GM12873 (cell line): Measurements from ENCODE around the gene ARAP3.
A peak's percentile ranks its signal among the peaks of the same experiment; 100 is the strongest.

ENCODE experiments used
- CTCF ChIP-seq: IDR thresholded peaks from 2 replicates; pipeline ENCODE4 v1.5.1; 2012; ENCODE audit warnings: low read depth, mild to moderate bottlenecking, moderate library complexity, low read length, control low read depth; ENCODE audit not compliant: insufficient read depth; ENCODE audit errors: missing control alignments

Gene ARAP3

GRCh38 chr5:141647242-141647641, 34.8 kb downstream of the ARAP3 start:
- no peak for TF ChIP-seq CTCF

GRCh38 chr5:141646026-141646425, 36.0 kb downstream of the ARAP3 start:
- no peak for TF ChIP-seq CTCF

GRCh38 chr5:141641634-141642267, 40.3 kb downstream of the ARAP3 start:
- peak; percentile 39 for TF ChIP-seq CTCF

GRCh38 chr5:141640698-141641097, 41.3 kb downstream of the ARAP3 start:
- no peak for TF ChIP-seq CTCF

GRCh38 chr5:141640051-141640415, 42.0 kb downstream of the ARAP3 start:
- no peak for TF ChIP-seq CTCF

GRCh38 chr5:141639357-141640050, 42.5 kb downstream of the ARAP3 start:
- no peak for TF ChIP-seq CTCF

GRCh38 chr5:141638771-141639170, 43.3 kb downstream of the ARAP3 start:
- TF ChIP-seq CTCF: no peak
